ENCODE measurements around the gene ANO2. TPM values are rescaled to one million over a fixed set of nuclear protein-coding genes. Genes with fewer than 3 reads are reported as not detected.

The ANO2 gene
- total RNA-seq, 1 donor from 2014 or later = 16.1 TPM

- ATAC-seq (no peak), DNase-seq (no peak)
- intact Hi-C loops (cut with micrococcal nuclease) = no loop called here
Measured at GRCh38 chr12:5621329-5621728, 323.7 kb downstream of the ANO2 start.

- intact Hi-C loops (cut with micrococcal nuclease) = no loop called here
- ATAC-seq (no peak), DNase-seq (no peak)
Measured at GRCh38 chr12:5620896-5621295, 324.2 kb downstream of the ANO2 start.

- intact Hi-C loops (cut with micrococcal nuclease) = no loop called here
- ATAC-seq (peak; percentile 63), DNase-seq (no peak)
Measured at GRCh38 chr12:5619628-5620027, 325.4 kb downstream of the ANO2 start.

- DNase-seq (no peak), ATAC-seq (no peak)
- intact Hi-C loops (cut with micrococcal nuclease) = no loop called here
Measured at GRCh38 chr12:5616854-5617253, 328.2 kb downstream of the ANO2 start.

- intact Hi-C loops (cut with micrococcal nuclease) = no loop called here
- DNase-seq (no peak), ATAC-seq (no peak)
Measured at GRCh38 chr12:5615760-5616159, 329.3 kb downstream of the ANO2 start.

- ATAC-seq (no peak), DNase-seq (no peak)
- intact Hi-C loops (cut with micrococcal nuclease) = no loop called here
Measured at GRCh38 chr12:5614256-5614655, 330.8 kb downstream of the ANO2 start.

GRCh38 chr12:5612556-5613410 is 332.3 kb downstream of the ANO2 start:
- intact Hi-C loops (cut with micrococcal nuclease) = no loop called here
- ATAC-seq = no peak
- no peak for DNase-seq

- ATAC-seq = no peak
- no peak for DNase-seq
- intact Hi-C loops (cut with micrococcal nuclease) = no loop called here
Measured at GRCh38 chr12:5611162-5611561, 333.9 kb downstream of the ANO2 start.

- no peak for ATAC-seq
- DNase-seq = no peak
- intact Hi-C loops (cut with micrococcal nuclease) = no loop called here
Measured at GRCh38 chr12:5599378-5599777, 345.7 kb downstream of the ANO2 start.

- DNase-seq = no peak
- no peak for ATAC-seq
- intact Hi-C loops (cut with micrococcal nuclease) = no loop called here
Measured at GRCh38 chr12:5593998-5594397, 351.1 kb downstream of the ANO2 start.

GRCh38 chr12:5593086-5593485 is 352.0 kb downstream of the ANO2 start:
- DNase-seq = no peak
- no peak for ATAC-seq
- intact Hi-C loops (cut with micrococcal nuclease) = no loop called here

- no peak for DNase-seq
- intact Hi-C loops (cut with micrococcal nuclease) = no loop called here
Measured at GRCh38 chr12:5592310-5592709, 352.7 kb downstream of the ANO2 start.

GRCh38 chr12:5590316-5590715 is 354.7 kb downstream of the ANO2 start:
- ATAC-seq = no peak
- intact Hi-C loops (cut with micrococcal nuclease) = no loop called here
- DNase-seq = no peak

More at GRCh38 chr12:5592310-5592709, 352.7 kb downstream of the ANO2 start:
- ATAC-seq = peak; percentile 37

- no peak for ATAC-seq
- DNase-seq = no peak
- intact Hi-C loops (cut with micrococcal nuclease) = no loop called here
Measured at GRCh38 chr12:5589054-5589453, 356.0 kb downstream of the ANO2 start.

GRCh38 chr12:5588591-5588990 is 356.5 kb downstream of the ANO2 start:
- intact Hi-C loops (cut with micrococcal nuclease) = no loop called here
- DNase-seq (no peak), ATAC-seq (no peak)

GRCh38 chr12:5588176-5588575 is 356.9 kb downstream of the ANO2 start:
- intact Hi-C loops (cut with micrococcal nuclease) = no loop called here
- ATAC-seq (no peak), DNase-seq (no peak)

- intact Hi-C loops (cut with micrococcal nuclease) = no loop called here
- DNase-seq = no peak
- no peak for ATAC-seq
Measured at GRCh38 chr12:5587711-5588121, 357.3 kb downstream of the ANO2 start.

- DNase-seq = no peak
- intact Hi-C loops (cut with micrococcal nuclease) = no loop called here
- ATAC-seq = peak; percentile 17
Measured at GRCh38 chr12:5586201-5586600, 358.9 kb downstream of the ANO2 start.

- no peak for ATAC-seq
- no peak for DNase-seq
- intact Hi-C loops (cut with micrococcal nuclease) = no loop called here
Measured at GRCh38 chr12:5585178-5585577, 359.9 kb downstream of the ANO2 start.

GRCh38 chr12:5584412-5585175 is 360.5 kb downstream of the ANO2 start:
- DNase-seq (no peak), ATAC-seq (no peak)
- intact Hi-C loops (cut with micrococcal nuclease) = no loop called here

- no peak for ATAC-seq
- no peak for DNase-seq
- intact Hi-C loops (cut with micrococcal nuclease) = no loop called here
Measured at GRCh38 chr12:5582541-5582940, 362.5 kb downstream of the ANO2 start.
